SK-N-SH treated with all-trans-retinoic acid at 6 μM for 48 hours (cell line): Measurements from ENCODE around the gene FRMD5.

ENCODE experiments used
- CSDC2 ChIP-seq: fragments of 250-450 bp; sonication (Bioruptor Pico); IDR thresholded peaks from 2 replicates; pipeline ENCODE4 v1.5.0; 2020; ENCODE audit warnings: mild to moderate bottlenecking, moderate library complexity
- RARB ChIP-seq: fragments of 250-450 bp; sonication (Bioruptor Pico); IDR thresholded peaks from 2 replicates; pipeline ENCODE4 v1.8.0; 2021; ENCODE audit warnings: mild to moderate bottlenecking, moderate library complexity
- SNAI2 ChIP-seq: fragments of 250-450 bp; sonication (Bioruptor Pico); IDR thresholded peaks from 2 replicates; pipeline ENCODE4 v1.5.0; 2020; ENCODE audit warnings: mild to moderate bottlenecking, moderate library complexity
- TOX ChIP-seq: fragments of 250-450 bp; sonication (Bioruptor Pico); IDR thresholded peaks from 2 replicates; pipeline ENCODE4 v1.8.0; 2021; ENCODE audit warnings: mild to moderate bottlenecking, moderate library complexity, borderline replicate concordance
- ZNF70 ChIP-seq: fragments of 450-650 bp; formaldehyde crosslinking; IDR thresholded peaks from 2 replicates; pipeline ENCODE4 v1.5.0; 2020; ENCODE audit warnings: mild to moderate bottlenecking, moderate library complexity
- TF ChIP-seq, protein P1 (sequence below): fragments of 250-450 bp; sonication (Bioruptor Pico); IDR thresholded peaks from 2 replicates; pipeline ENCODE4 v1.8.0; 2020; ENCODE audit warnings: mild to moderate bottlenecking, moderate library complexity, borderline replicate concordance
- TF ChIP-seq, protein P2 (sequence below): fragments of 250-450 bp; sonication (Bioruptor Pico); IDR thresholded peaks from 2 replicates; pipeline ENCODE4 v1.5.1; 2021; ENCODE audit warnings: mild to moderate bottlenecking, moderate library complexity
- TF ChIP-seq, protein P3 (sequence below): fragments of 250-450 bp; sonication (Bioruptor Pico); IDR thresholded peaks from 2 replicates; pipeline ENCODE4 v1.5.0; 2020; ENCODE audit warnings: mild to moderate bottlenecking, moderate library complexity

DNA sequence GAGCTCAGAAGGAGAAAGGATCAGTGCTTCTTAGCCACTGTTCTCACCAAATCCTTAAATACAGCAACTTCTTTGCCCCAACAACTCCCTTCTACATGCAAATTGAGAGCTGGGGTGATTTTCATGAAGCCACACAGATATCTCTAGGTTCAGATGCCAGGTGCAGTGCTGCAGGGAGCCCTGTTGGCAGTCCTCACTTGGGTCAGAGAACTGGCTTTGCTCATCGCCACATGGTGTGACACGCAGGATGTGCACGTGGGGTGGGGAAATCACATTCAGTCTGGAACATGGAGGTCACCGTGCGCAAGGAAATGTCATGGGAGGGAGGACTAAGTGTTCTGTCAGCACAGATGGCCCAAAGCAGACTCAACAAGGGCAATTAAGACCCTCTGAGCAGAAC is 264.5 kb downstream of the FRMD5 start:
- TF ChIP-seq CSDC2 (CRISPR knock-in tag): no peak
- TF ChIP-seq, protein P1, sequence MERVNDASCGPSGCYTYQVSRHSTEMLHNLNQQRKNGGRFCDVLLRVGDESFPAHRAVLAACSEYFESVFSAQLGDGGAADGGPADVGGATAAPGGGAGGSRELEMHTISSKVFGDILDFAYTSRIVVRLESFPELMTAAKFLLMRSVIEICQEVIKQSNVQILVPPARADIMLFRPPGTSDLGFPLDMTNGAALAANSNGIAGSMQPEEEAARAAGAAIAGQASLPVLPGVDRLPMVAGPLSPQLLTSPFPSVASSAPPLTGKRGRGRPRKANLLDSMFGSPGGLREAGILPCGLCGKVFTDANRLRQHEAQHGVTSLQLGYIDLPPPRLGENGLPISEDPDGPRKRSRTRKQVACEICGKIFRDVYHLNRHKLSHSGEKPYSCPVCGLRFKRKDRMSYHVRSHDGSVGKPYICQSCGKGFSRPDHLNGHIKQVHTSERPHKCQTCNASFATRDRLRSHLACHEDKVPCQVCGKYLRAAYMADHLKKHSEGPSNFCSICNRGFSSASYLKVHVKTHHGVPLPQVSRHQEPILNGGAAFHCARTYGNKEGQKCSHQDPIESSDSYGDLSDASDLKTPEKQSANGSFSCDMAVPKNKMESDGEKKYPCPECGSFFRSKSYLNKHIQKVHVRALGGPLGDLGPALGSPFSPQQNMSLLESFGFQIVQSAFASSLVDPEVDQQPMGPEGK (CRISPR knock-in tag): no peak
- TF ChIP-seq ZNF70 (CRISPR knock-in tag): no peak
- TF ChIP-seq TOX (CRISPR knock-in tag): no peak
- no peak for TF ChIP-seq RARB (CRISPR knock-in tag)
- TF ChIP-seq, protein P2, sequence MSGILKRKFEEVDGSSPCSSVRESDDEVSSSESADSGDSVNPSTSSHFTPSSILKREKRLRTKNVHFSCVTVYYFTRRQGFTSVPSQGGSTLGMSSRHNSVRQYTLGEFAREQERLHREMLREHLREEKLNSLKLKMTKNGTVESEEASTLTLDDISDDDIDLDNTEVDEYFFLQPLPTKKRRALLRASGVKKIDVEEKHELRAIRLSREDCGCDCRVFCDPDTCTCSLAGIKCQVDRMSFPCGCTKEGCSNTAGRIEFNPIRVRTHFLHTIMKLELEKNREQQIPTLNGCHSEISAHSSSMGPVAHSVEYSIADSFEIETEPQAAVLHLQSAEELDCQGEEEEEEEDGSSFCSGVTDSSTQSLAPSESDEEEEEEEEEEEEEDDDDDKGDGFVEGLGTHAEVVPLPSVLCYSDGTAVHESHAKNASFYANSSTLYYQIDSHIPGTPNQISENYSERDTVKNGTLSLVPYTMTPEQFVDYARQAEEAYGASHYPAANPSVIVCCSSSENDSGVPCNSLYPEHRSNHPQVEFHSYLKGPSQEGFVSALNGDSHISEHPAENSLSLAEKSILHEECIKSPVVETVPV (CRISPR knock-in tag): no peak
- no peak for TF ChIP-seq SNAI2
- TF ChIP-seq, protein P3, sequence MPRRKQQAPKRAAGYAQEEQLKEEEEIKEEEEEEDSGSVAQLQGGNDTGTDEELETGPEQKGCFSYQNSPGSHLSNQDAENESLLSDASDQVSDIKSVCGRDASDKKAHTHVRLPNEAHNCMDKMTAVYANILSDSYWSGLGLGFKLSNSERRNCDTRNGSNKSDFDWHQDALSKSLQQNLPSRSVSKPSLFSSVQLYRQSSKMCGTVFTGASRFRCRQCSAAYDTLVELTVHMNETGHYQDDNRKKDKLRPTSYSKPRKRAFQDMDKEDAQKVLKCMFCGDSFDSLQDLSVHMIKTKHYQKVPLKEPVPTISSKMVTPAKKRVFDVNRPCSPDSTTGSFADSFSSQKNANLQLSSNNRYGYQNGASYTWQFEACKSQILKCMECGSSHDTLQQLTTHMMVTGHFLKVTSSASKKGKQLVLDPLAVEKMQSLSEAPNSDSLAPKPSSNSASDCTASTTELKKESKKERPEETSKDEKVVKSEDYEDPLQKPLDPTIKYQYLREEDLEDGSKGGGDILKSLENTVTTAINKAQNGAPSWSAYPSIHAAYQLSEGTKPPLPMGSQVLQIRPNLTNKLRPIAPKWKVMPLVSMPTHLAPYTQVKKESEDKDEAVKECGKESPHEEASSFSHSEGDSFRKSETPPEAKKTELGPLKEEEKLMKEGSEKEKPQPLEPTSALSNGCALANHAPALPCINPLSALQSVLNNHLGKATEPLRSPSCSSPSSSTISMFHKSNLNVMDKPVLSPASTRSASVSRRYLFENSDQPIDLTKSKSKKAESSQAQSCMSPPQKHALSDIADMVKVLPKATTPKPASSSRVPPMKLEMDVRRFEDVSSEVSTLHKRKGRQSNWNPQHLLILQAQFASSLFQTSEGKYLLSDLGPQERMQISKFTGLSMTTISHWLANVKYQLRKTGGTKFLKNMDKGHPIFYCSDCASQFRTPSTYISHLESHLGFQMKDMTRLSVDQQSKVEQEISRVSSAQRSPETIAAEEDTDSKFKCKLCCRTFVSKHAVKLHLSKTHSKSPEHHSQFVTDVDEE (CRISPR knock-in tag): no peak
